ENCODE results near the gene LMF1. TPM values are rescaled to one million over a fixed set of nuclear protein-coding genes. Genes with fewer than 3 reads are reported as not detected.
A peak's percentile ranks its signal among the peaks of the same experiment; 100 is the strongest.

Gene LMF1
- total and polyA plus RNA-seq, 5 donors from 2014 or later, result 9.9 to 40.0 (median 12.4) TPM

- no peak overlapping the region for H3K27ac ChIP-seq (ENCODE audit: insufficient read depth, low read length, poor library complexity, severe bottlenecking)
- H3K27me3 ChIP-seq (ENCODE audit: control insufficient read depth, insufficient read depth, low read length), result peaks cover 9% of the 10 kb centered on the region
- ATAC-seq (ENCODE audit: low read depth in 2 of 2) (no peak), DNase-seq (no peak)
- no peak overlapping the region for H3K4me3 ChIP-seq (ENCODE audit: low read depth, low read length)
- Mint-ChIP-seq H3K27ac (no peak overlapping the region), H3K9me3 (no peaks in the 10 kb centered on the region), H3K27me3 (peaks cover 26% of the 10 kb centered on the region), H3K36me3 (no peaks in the 10 kb centered on the region), H3K4me1 (peaks cover 0 to 16% (median 7%) of the 10 kb centered on the region in 4 donors), H3K4me3 (no peak overlapping the region)
- H3K9me3 ChIP-seq (ENCODE audit: control insufficient read depth in 2 of 2, low read length in 2 of 2), result no peaks in the 10 kb centered on the region
- no peaks in the 10 kb centered on the region for H3K36me3 ChIP-seq (ENCODE audit: control insufficient read depth, insufficient read depth, low read length)
- peaks cover 12% of the 10 kb centered on the region for H3K4me1 ChIP-seq (ENCODE audit: control insufficient read depth, insufficient read depth, low read length, poor library complexity, severe bottlenecking)
Observed at GRCh38 chr16:818592-818991, 152.2 kb downstream of the LMF1 start.

- peaks cover 26% of the 10 kb centered on the region for H3K27me3 Mint-ChIP-seq
- no peaks in the 10 kb centered on the region for H3K9me3 ChIP-seq (ENCODE audit: control insufficient read depth in 2 of 2, low read length in 2 of 2)
- no peak overlapping the region for H3K4me3 Mint-ChIP-seq
Observed at GRCh38 chr16:818132-818531, 152.7 kb downstream of the LMF1 start.

GRCh38 chr16:817001-817906, 153.5 kb downstream of the LMF1 start:
- DNase-seq (no peak), ATAC-seq (ENCODE audit: low read depth in 2 of 2) (no peak)
- no peaks in the 10 kb centered on the region for H3K36me3 ChIP-seq (ENCODE audit: control insufficient read depth, insufficient read depth, low read length)
- H3K36me3 Mint-ChIP-seq, result no peaks in the 10 kb centered on the region
- no peak overlapping the region for H3K27ac Mint-ChIP-seq
- H3K9me3 Mint-ChIP-seq, result no peaks in the 10 kb centered on the region
- no peak overlapping the region for H3K27ac ChIP-seq (ENCODE audit: insufficient read depth, low read length, poor library complexity, severe bottlenecking)
- peaks cover 17% of the 10 kb centered on the region for H3K4me1 ChIP-seq (ENCODE audit: control insufficient read depth, insufficient read depth, low read length, poor library complexity, severe bottlenecking)
- H3K9me3 ChIP-seq (ENCODE audit: control insufficient read depth in 2 of 2, low read length in 2 of 2), result no peaks in the 10 kb centered on the region
- peaks cover 9% of the 10 kb centered on the region for H3K27me3 ChIP-seq (ENCODE audit: control insufficient read depth, insufficient read depth, low read length)
- peaks cover 33% of the 10 kb centered on the region for H3K27me3 Mint-ChIP-seq
- H3K4me1 Mint-ChIP-seq, result peaks cover 0 to 16% (median 8%) of the 10 kb centered on the region in 4 donors
- H3K4me3 ChIP-seq (ENCODE audit: low read depth, low read length), result no peak overlapping the region
- no peak overlapping the region for H3K4me3 Mint-ChIP-seq

More at GRCh38 chr16:818132-818531, 152.7 kb downstream of the LMF1 start:
- Histone ChIP-seq H3K27me3 (ENCODE audit: control insufficient read depth, insufficient read depth, low read length) (peaks cover 9% of the 10 kb centered on the region), H3K4me3 (ENCODE audit: low read depth, low read length) (no peak overlapping the region), H3K27ac (ENCODE audit: insufficient read depth, low read length, poor library complexity, severe bottlenecking) (no peak overlapping the region), H3K36me3 (ENCODE audit: control insufficient read depth, insufficient read depth, low read length) (no peaks in the 10 kb centered on the region), H3K4me1 (ENCODE audit: control insufficient read depth, insufficient read depth, low read length, poor library complexity, severe bottlenecking) (peaks cover 17% of the 10 kb centered on the region)
- peaks cover 0 to 16% (median 7%) of the 10 kb centered on the region in 4 donors for H3K4me1 Mint-ChIP-seq
- no peak for ATAC-seq (ENCODE audit: low read depth in 2 of 2)
- no peaks in the 10 kb centered on the region for H3K36me3 Mint-ChIP-seq
- H3K9me3 Mint-ChIP-seq, result no peaks in the 10 kb centered on the region
- H3K27ac Mint-ChIP-seq, result no peak overlapping the region
- no peak for DNase-seq

GRCh38 chr16:815861-816260, 154.9 kb downstream of the LMF1 start:
- Mint-ChIP-seq H3K9me3 (peaks cover 0 to 3% (median 0%) of the 10 kb centered on the region in 7 donors), H3K4me1 (peaks cover 0 to 15% (median 8%) of the 10 kb centered on the region in 4 donors), H3K36me3 (no peaks in the 10 kb centered on the region), H3K27ac (no peak overlapping the region), H3K27me3 (peaks cover 46% of the 10 kb centered on the region), H3K4me3 (no peak overlapping the region)
- ATAC-seq (ENCODE audit: low read depth in 2 of 2) (no peak), DNase-seq (no peak)
- peaks cover 17% of the 10 kb centered on the region for H3K4me1 ChIP-seq (ENCODE audit: control insufficient read depth, insufficient read depth, low read length, poor library complexity, severe bottlenecking)
- no peaks in the 10 kb centered on the region for H3K9me3 ChIP-seq (ENCODE audit: control insufficient read depth in 2 of 2, low read length in 2 of 2)
- H3K27me3 ChIP-seq (ENCODE audit: control insufficient read depth, insufficient read depth, low read length), result peaks cover 9% of the 10 kb centered on the region
- H3K4me3 ChIP-seq (ENCODE audit: low read depth, low read length), result no peak overlapping the region
- H3K27ac ChIP-seq (ENCODE audit: insufficient read depth, low read length, poor library complexity, severe bottlenecking), result no peak overlapping the region
- H3K36me3 ChIP-seq (ENCODE audit: control insufficient read depth, insufficient read depth, low read length), result no peaks in the 10 kb centered on the region

- Mint-ChIP-seq H3K4me1 (peaks cover 0 to 11% (median 7%) of the 10 kb centered on the region in 4 donors), H3K4me3 (no peak overlapping the region), H3K27me3 (peaks cover 53% of the 10 kb centered on the region), H3K9me3 (peaks cover 0 to 3% (median 0%) of the 10 kb centered on the region in 7 donors), H3K27ac (no peak overlapping the region), H3K36me3 (no peaks in the 10 kb centered on the region)
- Histone ChIP-seq H3K4me1 (ENCODE audit: control insufficient read depth, insufficient read depth, low read length, poor library complexity, severe bottlenecking) (peaks cover 16% of the 10 kb centered on the region), H3K36me3 (ENCODE audit: control insufficient read depth, insufficient read depth, low read length) (no peaks in the 10 kb centered on the region), H3K27ac (ENCODE audit: insufficient read depth, low read length, poor library complexity, severe bottlenecking) (no peak overlapping the region), H3K27me3 (ENCODE audit: control insufficient read depth, insufficient read depth, low read length) (peaks cover 9% of the 10 kb centered on the region), H3K9me3 (ENCODE audit: control insufficient read depth in 2 of 2, low read length in 2 of 2) (no peaks in the 10 kb centered on the region), H3K4me3 (ENCODE audit: low read depth, low read length) (no peak overlapping the region)
- DNase-seq (no peak), ATAC-seq (ENCODE audit: low read depth in 2 of 2) (no peak)
Observed at GRCh38 chr16:814974-815373, 155.8 kb downstream of the LMF1 start.

- ATAC-seq (ENCODE audit: low read depth in 2 of 2) (no peak), DNase-seq (no peak)
- no peaks in the 10 kb centered on the region for H3K9me3 ChIP-seq (ENCODE audit: control insufficient read depth in 2 of 2, low read length in 2 of 2)
- no peak overlapping the region for H3K27ac Mint-ChIP-seq
- H3K4me1 Mint-ChIP-seq, result peaks cover 0 to 7% (median under 1%) of the 10 kb centered on the region in 4 donors
- no peak overlapping the region for H3K4me3 Mint-ChIP-seq
- peaks cover 9% of the 10 kb centered on the region for H3K27me3 ChIP-seq (ENCODE audit: control insufficient read depth, insufficient read depth, low read length)
- no peaks in the 10 kb centered on the region for H3K36me3 Mint-ChIP-seq
- H3K36me3 ChIP-seq (ENCODE audit: control insufficient read depth, insufficient read depth, low read length), result no peaks in the 10 kb centered on the region
- peaks cover 0 to 3% (median 0%) of the 10 kb centered on the region in 7 donors for H3K9me3 Mint-ChIP-seq
- no peak overlapping the region for H3K27ac ChIP-seq (ENCODE audit: insufficient read depth, low read length, poor library complexity, severe bottlenecking)
- H3K27me3 Mint-ChIP-seq, result peaks cover 54% of the 10 kb centered on the region
- H3K4me3 ChIP-seq (ENCODE audit: low read depth, low read length), result no peak overlapping the region
- peaks cover 8% of the 10 kb centered on the region for H3K4me1 ChIP-seq (ENCODE audit: control insufficient read depth, insufficient read depth, low read length, poor library complexity, severe bottlenecking)
Observed at GRCh38 chr16:813916-814412, 156.8 kb downstream of the LMF1 start.

GRCh38 chr16:813204-813915, 157.4 kb downstream of the LMF1 start:
- DNase-seq (peak in 2 of 3 donors; percentile 27 to 30), ATAC-seq (ENCODE audit: low read depth in 2 of 2) (peak in 1 of 2 donors; percentile 58)
- H3K4me3 ChIP-seq (ENCODE audit: low read depth, low read length), result no peak overlapping the region
- peaks cover 13% of the 10 kb centered on the region for H3K4me1 ChIP-seq (ENCODE audit: control insufficient read depth, insufficient read depth, low read length, poor library complexity, severe bottlenecking)
- Mint-ChIP-seq H3K4me3 (peak overlapping the region in 2 of 4 donors; percentile 28 to 67), H3K4me1 (peaks cover 0 to 10% (median under 1%) of the 10 kb centered on the region in 4 donors), H3K27me3 (peaks cover 54% of the 10 kb centered on the region), H3K27ac (peak overlapping the region in 1 of 3 donors; percentile 5), H3K36me3 (no peaks in the 10 kb centered on the region), H3K9me3 (peaks cover 0 to 3% (median 0%) of the 10 kb centered on the region in 7 donors)
- H3K9me3 ChIP-seq (ENCODE audit: control insufficient read depth in 2 of 2, low read length in 2 of 2), result no peaks in the 10 kb centered on the region
- peaks cover 4% of the 10 kb centered on the region for H3K27me3 ChIP-seq (ENCODE audit: control insufficient read depth, insufficient read depth, low read length)
- no peaks in the 10 kb centered on the region for H3K36me3 ChIP-seq (ENCODE audit: control insufficient read depth, insufficient read depth, low read length)
- no peak overlapping the region for H3K27ac ChIP-seq (ENCODE audit: insufficient read depth, low read length, poor library complexity, severe bottlenecking)
